HUES64 (cell line): ENCODE data around the gene MCOLN3.

Experiments used
- H3K27ac ChIP-seq: 2 replicates; pipeline ENCODE4 v1.7.0; 2013; ENCODE audit warnings: low read depth, low read length, inconsistent platforms
- H3K27me3 ChIP-seq: 2 replicates; pipeline ENCODE4 v1.6.1; 2013; ENCODE audit warnings: mild to moderate bottlenecking, low read length; ENCODE audit not compliant: insufficient read depth
- H3K36me3 ChIP-seq: 2 replicates; pipeline ENCODE4 v1.6.1; 2013; ENCODE audit warnings: mild to moderate bottlenecking, low read length; ENCODE audit not compliant: insufficient read depth
- H3K4me1 ChIP-seq: 2 replicates; pipeline ENCODE4 v1.6.1; 2013; ENCODE audit warnings: mild to moderate bottlenecking, low read length, moderate library complexity; ENCODE audit not compliant: insufficient read depth
- H3K4me3 ChIP-seq: 2 replicates; pipeline ENCODE4 v1.5.1; 2013; ENCODE audit warnings: mild to moderate bottlenecking, low read length, moderate library complexity
- H3K9ac ChIP-seq: 2 replicates; pipeline ENCODE4 v1.6.1; 2013; ENCODE audit warnings: mild to moderate bottlenecking, low read depth, low read length
- H3K9me3 ChIP-seq: 2 replicates; pipeline ENCODE4 v1.6.1; 2013; ENCODE audit warnings: low read depth, low read length; ENCODE audit not compliant: insufficient read depth
- WGBS: fragments of 150-250, 120-280 bp; methylation state at CpG from one replicate; pipeline ENCODE4 v1.1.7; 2013; ENCODE audit warnings: missing lambda C conversion rate; 5-methylcytosine and 5-hydroxymethylcytosine counted together

Gene MCOLN3

DNA sequence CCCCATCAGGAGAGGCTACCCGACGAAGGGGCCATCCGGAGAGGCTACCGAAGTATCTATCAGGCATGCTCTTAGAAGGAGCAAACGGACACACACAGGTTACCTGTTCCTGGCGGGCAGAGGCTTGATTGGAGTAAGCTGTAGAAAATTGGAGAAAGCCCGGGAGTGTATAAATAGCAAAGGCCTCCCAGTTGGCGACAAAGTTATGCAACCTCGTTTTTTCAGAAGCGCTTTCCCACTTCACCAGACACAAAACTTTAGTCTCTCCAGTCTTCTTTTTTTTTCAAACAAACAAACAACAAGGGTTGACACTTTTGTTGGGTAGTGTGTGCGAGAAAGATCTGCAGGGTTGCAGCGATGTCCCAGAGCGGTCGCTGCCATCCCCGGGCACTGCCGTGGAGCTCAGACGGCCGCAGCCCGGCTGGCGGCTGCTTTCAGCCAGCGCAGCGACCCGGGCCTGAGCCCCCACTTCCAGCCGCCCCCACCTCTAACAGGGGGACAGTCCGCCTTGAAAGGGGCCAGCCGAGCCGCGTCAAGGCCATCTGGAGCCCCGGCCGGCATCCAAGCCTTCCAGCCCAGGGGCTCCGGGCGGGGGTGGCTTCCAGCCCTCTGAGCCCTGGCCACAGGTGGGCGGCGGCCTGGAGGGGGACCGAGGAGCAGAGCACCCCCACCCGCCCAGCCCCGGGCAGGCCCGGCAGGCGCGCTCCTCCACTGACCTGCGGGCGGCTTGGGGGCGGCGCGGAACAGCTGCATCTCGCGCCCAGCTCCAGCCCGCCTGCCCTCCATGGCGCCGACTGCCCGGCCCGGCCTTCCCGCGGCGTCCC is 616 bp downstream of the MCOLN3 start:
- Histone ChIP-seq H3K9ac (peak overlapping the region; percentile 50; the same call in 1 of the 2 replicates), H3K27ac (no peak overlapping the region), H3K36me3 (no peaks in the 10 kb centered on the region), H3K4me1 (peaks cover 12% of the 10 kb centered on the region), H3K9me3 (no peaks in the 10 kb centered on the region), H3K27me3 (peaks cover 72% of the 10 kb centered on the region), H3K4me3 (peak overlapping the region; percentile 61)
- under 1% methylated on average over 55 of the region's 55 CpGs for WGBS

DNA sequence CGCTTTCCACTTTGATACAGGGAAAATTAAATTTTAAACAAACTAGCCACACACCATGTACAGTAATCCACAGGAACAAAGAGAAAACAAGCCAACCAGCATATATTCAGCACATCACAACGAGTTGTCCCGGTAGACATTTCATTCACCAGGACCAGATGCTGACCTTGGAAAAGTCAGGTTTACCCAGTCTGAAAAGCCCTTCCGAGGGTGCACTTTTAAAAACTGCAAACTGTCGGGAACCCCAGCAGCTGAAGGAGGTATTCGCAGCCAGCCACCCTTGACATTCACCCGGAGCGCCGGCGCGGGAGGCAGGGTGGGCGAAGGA is 1.2 kb downstream of the MCOLN3 start:
- no peak overlapping the region for H3K27ac ChIP-seq
- peaks cover 72% of the 10 kb centered on the region for H3K27me3 ChIP-seq
- no peaks in the 10 kb centered on the region for H3K9me3 ChIP-seq
- H3K4me3 ChIP-seq: peak overlapping the region; percentile 61
- H3K9ac ChIP-seq: no peak overlapping the region
- H3K36me3 ChIP-seq: no peaks in the 10 kb centered on the region
- peaks cover 15% of the 10 kb centered on the region for H3K4me1 ChIP-seq
- WGBS: 15% methylated on average over 12 of the region's 12 CpGs

DNA sequence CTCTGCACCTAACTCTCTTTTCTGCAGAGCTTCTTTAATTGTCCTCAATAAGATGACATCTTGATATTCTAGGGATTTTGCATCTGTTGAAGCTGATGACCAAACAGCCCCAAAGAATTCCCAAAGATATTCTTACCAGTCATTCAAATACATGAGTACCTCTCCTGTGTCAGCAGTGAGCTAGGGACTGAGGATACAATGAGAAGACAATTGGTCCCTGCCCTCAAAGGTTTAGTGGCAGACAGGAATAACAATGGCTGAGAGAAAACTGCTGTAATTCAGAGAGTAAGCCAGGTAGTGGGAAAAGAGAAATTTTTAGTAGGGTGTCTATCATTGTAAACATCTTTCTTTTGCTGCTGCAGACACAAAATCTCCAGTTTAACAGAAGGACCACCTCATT is 5.9 kb downstream of the MCOLN3 start:
- Histone ChIP-seq H3K9ac (no peak overlapping the region), H3K9me3 (no peaks in the 10 kb centered on the region), H3K27ac (no peak overlapping the region), H3K27me3 (peaks cover 38% of the 10 kb centered on the region), H3K4me3 (no peak overlapping the region), H3K36me3 (no peaks in the 10 kb centered on the region), H3K4me1 (peaks cover 8% of the 10 kb centered on the region)

DNA sequence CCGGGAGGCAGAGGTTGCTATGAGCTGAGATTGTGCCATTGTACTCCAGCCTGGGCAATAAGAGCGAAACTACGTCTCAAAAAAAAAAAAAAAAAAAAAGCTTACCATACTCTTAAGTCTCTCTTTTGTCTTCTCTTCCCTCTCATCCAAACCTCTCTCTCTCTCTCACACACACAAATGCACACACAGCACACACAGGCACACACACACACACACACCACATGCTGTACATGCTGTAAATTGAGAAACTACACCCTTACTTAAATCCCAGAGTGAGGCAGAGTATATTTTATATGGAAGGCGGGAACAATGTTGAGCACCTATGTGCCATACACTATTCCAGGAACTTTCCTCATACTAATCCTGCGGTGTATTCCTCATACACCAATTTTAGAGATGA is 6.5 kb downstream of the MCOLN3 start:
- WGBS: 94% methylated on average over 5 of the region's 5 CpGs
- Histone ChIP-seq H3K9me3 (no peaks in the 10 kb centered on the region), H3K27ac (no peak overlapping the region), H3K27me3 (peaks cover 31% of the 10 kb centered on the region), H3K36me3 (no peaks in the 10 kb centered on the region), H3K4me3 (no peak overlapping the region), H3K9ac (no peak overlapping the region), H3K4me1 (peaks cover 8% of the 10 kb centered on the region)

DNA sequence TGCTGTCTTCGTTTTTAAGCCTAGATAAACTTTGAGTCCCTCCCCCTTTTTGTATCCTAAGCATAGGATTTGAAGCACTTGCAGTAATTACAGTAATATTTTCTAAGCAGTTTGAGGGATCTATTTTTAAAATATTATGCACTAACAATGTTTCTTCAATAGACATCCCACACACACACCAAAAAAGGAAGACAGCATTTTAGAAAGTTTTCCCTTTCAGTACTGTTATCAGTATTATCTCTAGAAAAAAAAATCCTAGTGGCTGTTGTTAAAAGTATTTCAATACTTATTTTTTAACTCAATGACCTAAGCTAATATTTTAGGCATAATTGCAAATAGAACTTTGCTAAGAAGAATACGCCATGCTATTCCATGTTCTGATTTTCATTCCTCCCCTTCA is 15.1 kb downstream of the MCOLN3 start:
- Histone ChIP-seq H3K9ac (no peak overlapping the region), H3K4me1 (no peaks in the 10 kb centered on the region), H3K27ac (no peak overlapping the region), H3K9me3 (no peaks in the 10 kb centered on the region), H3K4me3 (no peak overlapping the region), H3K27me3 (no peaks in the 10 kb centered on the region), H3K36me3 (no peaks in the 10 kb centered on the region)
- WGBS: no CpG with 5 or more reads among the region's 2 CpGs

DNA sequence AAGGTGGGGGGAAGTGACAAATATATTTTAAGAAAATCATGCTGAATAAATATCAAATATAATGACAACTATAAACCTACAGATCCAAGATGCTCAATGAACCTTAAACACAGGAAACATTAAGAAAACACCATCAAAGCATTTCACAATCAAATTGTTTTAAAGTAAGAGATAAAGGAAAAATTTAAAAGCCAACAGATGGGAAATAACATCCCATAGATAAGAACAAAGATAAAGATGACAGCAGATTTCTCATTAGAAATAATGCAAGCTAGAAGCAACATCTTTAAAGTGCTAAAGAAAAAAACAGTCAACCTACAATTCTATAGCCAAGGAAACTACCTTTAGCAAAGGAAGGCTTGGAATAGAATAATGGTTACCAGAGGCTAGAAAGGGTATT is 17.8 kb downstream of the MCOLN3 start:
- Histone ChIP-seq H3K9ac (no peak overlapping the region), H3K4me3 (no peak overlapping the region), H3K9me3 (no peaks in the 10 kb centered on the region), H3K27ac (no peak overlapping the region), H3K36me3 (no peaks in the 10 kb centered on the region), H3K27me3 (no peaks in the 10 kb centered on the region), H3K4me1 (no peaks in the 10 kb centered on the region)

DNA sequence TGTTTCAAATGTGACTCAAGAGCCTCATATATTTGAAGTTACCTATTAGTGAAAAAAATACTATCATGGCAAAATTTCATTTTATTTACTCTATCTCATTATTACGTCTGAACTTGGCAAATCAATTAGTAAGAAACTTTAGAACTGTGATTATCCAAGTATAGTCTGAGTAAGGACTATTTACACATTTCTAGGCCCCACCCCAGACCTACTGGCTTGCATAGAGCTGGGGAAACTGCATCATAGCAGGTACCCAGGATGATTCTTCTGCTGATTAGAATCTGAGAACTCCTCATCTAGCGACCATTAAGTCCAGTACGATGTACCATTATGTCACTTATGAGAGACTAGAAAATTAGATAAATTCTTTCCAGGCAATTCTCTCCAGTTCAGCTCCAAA is 20.1 kb downstream of the MCOLN3 start:
- Histone ChIP-seq H3K9me3 (no peaks in the 10 kb centered on the region), H3K27ac (no peak overlapping the region), H3K36me3 (no peaks in the 10 kb centered on the region), H3K4me1 (no peaks in the 10 kb centered on the region), H3K4me3 (no peak overlapping the region), H3K27me3 (no peaks in the 10 kb centered on the region), H3K9ac (no peak overlapping the region)
- 84% methylated on average over 2 of the region's 3 CpGs for WGBS

DNA sequence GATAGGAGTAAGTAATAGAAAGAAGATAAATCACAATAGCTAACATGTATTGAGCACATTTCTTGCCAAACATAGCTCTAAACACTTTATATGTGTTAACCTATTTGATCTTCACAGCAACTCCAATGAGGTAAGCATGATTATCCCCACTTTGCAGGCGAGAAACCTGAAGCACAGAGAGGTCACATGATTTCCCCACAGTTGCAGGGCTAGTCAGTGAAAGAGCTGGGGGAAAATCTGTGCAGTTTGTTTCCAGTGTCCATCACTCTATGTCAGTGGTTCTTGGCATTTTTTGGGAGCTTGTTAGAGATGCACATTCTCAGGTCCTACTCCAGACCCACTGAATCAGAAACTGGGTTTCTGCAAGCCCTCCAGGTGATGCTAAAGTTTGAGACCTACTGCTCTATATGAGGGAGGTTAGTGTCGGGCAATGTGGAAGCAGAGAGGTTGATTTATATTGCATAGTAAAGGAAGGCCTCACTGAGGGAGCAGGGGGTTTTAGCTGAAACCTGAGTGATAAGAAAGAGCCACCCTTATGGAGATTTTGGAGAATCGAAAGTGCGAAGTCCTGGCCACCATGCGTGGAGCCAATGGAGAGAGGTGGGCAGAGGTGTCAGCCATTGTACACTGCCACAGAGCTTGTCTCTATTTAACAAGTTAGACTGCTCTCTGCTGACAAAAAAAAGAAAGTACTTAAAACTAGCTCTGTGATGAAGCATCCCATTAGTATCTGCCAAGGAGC is 20.9 kb downstream of the MCOLN3 start:
- Histone ChIP-seq H3K9me3 (no peaks in the 10 kb centered on the region), H3K4me1 (no peaks in the 10 kb centered on the region), H3K27ac (no peak overlapping the region), H3K36me3 (no peaks in the 10 kb centered on the region), H3K27me3 (no peaks in the 10 kb centered on the region), H3K9ac (no peak overlapping the region), H3K4me3 (no peak overlapping the region)
- 91% methylated on average over 5 of the region's 5 CpGs for WGBS

DNA sequence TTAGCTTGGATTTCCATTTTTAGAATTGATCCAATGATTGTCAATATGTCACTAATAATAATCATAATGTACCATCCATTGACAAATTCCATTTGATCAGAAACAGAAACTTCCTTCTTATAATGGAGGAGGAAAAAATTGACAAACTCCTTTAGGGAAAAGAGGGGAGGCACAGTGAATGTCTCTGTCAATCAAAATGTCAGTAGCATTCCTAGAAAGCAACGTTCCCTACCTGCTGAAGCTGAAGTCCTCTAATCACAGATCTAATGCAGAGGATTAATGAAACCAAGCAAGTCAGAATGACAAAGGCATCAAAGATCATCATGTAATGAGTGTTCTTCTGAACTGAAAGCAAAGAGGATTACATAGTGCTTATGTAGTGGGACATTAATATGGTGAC is 22.4 kb downstream of the MCOLN3 start:
- Histone ChIP-seq H3K4me3 (no peak overlapping the region), H3K27me3 (no peaks in the 10 kb centered on the region), H3K9me3 (no peaks in the 10 kb centered on the region), H3K36me3 (no peaks in the 10 kb centered on the region), H3K4me1 (no peaks in the 10 kb centered on the region), H3K27ac (no peak overlapping the region), H3K9ac (no peak overlapping the region)
- 90% methylated on average over 1 of the region's 1 CpG for WGBS

DNA sequence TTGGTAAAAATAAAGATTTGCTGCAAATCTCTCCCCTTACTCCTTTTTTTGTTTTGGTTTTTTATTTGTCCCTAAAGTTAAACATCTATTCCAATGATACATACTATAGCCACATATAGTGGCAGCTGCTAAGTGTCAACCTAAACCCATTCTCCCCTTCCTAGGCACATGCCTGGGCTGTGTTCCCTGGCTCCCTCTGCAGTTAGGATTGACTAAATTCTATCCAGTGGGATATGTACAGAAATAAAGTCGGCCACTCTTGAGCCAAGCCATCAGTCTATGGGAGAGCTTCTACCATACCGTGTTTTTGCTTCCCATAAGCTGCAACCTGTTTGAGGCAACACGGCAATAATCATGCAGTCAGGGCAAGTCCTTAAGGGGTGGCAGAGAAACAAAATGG is 23.6 kb downstream of the MCOLN3 start:
- no peak overlapping the region for H3K4me3 ChIP-seq
- H3K27ac ChIP-seq: no peak overlapping the region
- H3K9ac ChIP-seq: no peak overlapping the region
- H3K36me3 ChIP-seq: no peaks in the 10 kb centered on the region
- H3K27me3 ChIP-seq: no peaks in the 10 kb centered on the region
- no peaks in the 10 kb centered on the region for H3K4me1 ChIP-seq
- WGBS: 95% methylated on average over 3 of the region's 3 CpGs
- no peaks in the 10 kb centered on the region for H3K9me3 ChIP-seq

DNA sequence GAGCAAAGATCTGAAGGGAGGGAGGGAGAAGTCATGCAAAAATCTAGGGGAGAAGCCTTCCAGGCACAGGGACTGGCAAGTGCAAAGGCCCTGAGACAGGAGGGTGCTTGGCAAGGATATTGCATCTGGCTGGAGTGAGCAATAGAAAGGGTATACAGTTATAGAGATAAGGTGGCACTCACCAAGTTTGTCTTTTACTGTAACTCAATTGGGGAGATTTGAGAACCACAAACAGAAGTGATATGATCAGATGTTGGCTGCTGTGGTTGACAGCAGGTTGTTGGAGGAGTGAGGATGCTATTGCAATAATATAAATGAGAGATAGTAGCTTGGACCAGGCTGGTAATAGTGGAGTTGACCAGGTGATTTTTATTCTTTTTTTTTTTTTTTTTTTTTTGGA is 25.6 kb downstream of the MCOLN3 start:
- Histone ChIP-seq H3K27ac (no peak overlapping the region), H3K4me1 (no peaks in the 10 kb centered on the region), H3K27me3 (no peaks in the 10 kb centered on the region), H3K36me3 (no peaks in the 10 kb centered on the region), H3K4me3 (no peak overlapping the region), H3K9me3 (no peaks in the 10 kb centered on the region), H3K9ac (no peak overlapping the region)
